GM18951 (cell line): ENCODE results near the gene UBAP1L.

Source experiments
- POLR2A ChIP-seq: IDR thresholded peaks from 4 replicates; pipeline ENCODE4 v1.6.1; 2011; ENCODE audit warnings: mild to moderate bottlenecking; ENCODE audit not compliant: insufficient read length, insufficient read depth; ENCODE audit errors: extremely low read depth
- in situ Hi-C: fragments of 300-500 bp; cut with MboI; formaldehyde crosslinking; loops from one replicate; pipeline ENCODE4 v1.12.0; 2022; ENCODE audit warnings: low sequenced_read_pairs, mixed read lengths, inconsistent platforms; ENCODE audit not compliant: unreplicated experiment

The UBAP1L gene

GRCh38 chr15:65060641-65061397, 54.2 kb downstream of the UBAP1L start:
- in situ Hi-C loops, result no loop called here
- no peak for TF ChIP-seq POLR2A

GRCh38 chr15:65059931-65060596, 54.9 kb downstream of the UBAP1L start:
- TF ChIP-seq POLR2A, result no peak
- in situ Hi-C loops, result no loop called here

GRCh38 chr15:65059369-65059750, 55.6 kb downstream of the UBAP1L start:
- no peak for TF ChIP-seq POLR2A
- in situ Hi-C loops, result no loop called here

GRCh38 chr15:65058394-65059368, 56.3 kb downstream of the UBAP1L start:
- TF ChIP-seq POLR2A, result no peak
- in situ Hi-C loops, result no loop called here

- in situ Hi-C loops, result no loop called here
- no peak for TF ChIP-seq POLR2A
Measured at GRCh38 chr15:65057549-65057940, 57.5 kb downstream of the UBAP1L start.

- in situ Hi-C loops, result no loop called here
- no peak for TF ChIP-seq POLR2A
Measured at GRCh38 chr15:65056868-65057548, 58.0 kb downstream of the UBAP1L start.

GRCh38 chr15:65056106-65056505, 58.9 kb downstream of the UBAP1L start:
- no peak for TF ChIP-seq POLR2A
- in situ Hi-C loops, result no loop called here

- no peak for TF ChIP-seq POLR2A
- in situ Hi-C loops, result no loop called here
Measured at GRCh38 chr15:65055201-65055870, 59.7 kb downstream of the UBAP1L start.

GRCh38 chr15:65054333-65055200, 60.4 kb downstream of the UBAP1L start:
- in situ Hi-C loops, result no loop called here
- no peak for TF ChIP-seq POLR2A

- in situ Hi-C loops, result no loop called here
- no peak for TF ChIP-seq POLR2A
Measured at GRCh38 chr15:65052956-65053355, 62.0 kb downstream of the UBAP1L start.

GRCh38 chr15:65051266-65051665, 63.7 kb downstream of the UBAP1L start:
- in situ Hi-C loops, result no loop called here

GRCh38 chr15:65050270-65050669, 64.7 kb downstream of the UBAP1L start:
- in situ Hi-C loops, result no loop called here
- no peak for TF ChIP-seq POLR2A

More at GRCh38 chr15:65051266-65051665, 63.7 kb downstream of the UBAP1L start:
- no peak for TF ChIP-seq POLR2A
